Stimulated activated CD4-positive, alpha-beta T cell treated with anti-CD3 and anti-CD28 coated beads, TNF-alpha, amount 100 ng/mL, for 24 hours (primary cell): ENCODE results near the gene GBA3.

Experiments
- DNase-seq, 3 experiments: peaks; one replicate each; pipeline ENCODE4 v3.0.0-alpha.2; 2020; ENCODE audit warnings: low read depth in 3 of 3

GBA3 gene

DNA sequence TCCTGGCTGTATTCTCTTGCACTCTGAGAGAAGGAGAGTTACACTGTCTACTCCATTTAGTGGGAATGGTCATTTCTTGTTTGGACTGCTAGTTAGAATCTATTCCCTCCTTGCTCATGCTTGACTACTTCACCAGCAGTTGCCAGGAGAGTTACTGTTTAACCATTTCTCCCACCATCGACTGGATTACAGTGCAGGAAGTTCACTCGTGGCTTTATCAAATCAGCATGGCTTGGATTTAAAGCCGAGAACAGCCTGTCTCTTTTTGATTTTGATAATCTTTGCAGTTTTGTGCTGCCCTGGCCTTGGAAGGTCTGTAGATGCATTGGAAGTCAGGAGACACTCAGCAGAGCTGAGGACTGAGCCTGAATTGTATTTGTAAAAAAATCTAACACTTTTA lies 3.2 kb downstream of the GBA3 start:
- DNase-seq = no peak

- no peak for DNase-seq
Measured at GRCh38 chr4:22703912-22704311, 11.2 kb downstream of the GBA3 start.

DNA sequence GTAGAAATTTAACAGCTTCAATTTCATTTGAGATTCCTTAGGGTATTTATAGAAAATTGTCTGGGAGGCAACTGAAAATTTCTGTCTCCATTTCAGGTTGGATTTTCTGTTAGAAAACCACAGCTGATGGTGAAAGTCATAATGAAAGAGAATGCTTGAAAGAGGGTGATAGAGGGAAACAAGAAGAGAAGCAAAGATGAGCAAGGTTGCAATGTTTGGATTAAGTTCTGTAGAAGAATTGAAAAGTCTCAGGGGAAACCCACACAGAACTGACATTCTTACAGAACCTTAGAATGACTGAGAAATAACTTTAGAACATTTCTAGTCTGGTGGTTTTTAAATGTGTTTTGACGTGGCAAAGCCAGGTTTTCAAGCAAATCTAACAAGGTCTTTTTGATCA lies 14.7 kb downstream of the GBA3 start:
- no peak for DNase-seq

DNA sequence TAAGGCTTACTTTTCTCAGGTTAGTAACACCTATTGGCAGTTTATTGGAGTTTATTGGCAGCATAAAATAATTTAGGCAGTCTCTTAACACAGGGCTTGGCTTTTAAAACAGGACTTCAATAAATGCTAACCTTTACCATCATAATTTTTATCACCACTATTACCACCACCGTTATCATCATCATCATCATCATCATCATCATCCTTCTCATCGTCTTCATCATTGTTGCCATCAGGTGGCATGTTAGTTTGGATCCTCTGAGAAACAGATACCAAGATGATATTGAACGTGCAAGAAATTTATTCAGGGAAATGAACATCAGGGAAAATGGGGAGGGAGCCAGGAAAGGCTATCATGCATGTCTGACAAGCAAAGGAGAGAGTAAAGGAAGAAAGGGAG lies 16.2 kb downstream of the GBA3 start:
- DNase-seq = no peak

DNA sequence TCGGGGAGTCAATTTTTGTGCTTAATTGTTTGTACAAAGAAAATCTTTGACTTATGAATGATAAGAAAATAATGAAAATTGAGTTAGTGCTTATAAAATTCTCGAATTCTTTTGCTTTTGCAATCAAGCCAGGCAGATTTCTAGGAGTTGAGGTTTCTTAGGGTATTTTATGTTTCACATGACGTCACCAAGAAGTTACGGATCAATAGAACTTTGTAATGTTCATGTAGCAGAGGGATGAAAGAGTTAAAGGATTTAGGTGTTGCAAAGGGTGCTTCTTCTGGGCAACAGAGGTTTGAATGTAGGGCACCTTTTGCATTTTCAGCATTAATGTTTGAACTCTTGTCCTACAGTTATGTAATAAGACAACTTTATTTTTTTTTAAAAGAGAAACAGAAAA lies 19.4 kb downstream of the GBA3 start:
- DNase-seq = no peak

DNA sequence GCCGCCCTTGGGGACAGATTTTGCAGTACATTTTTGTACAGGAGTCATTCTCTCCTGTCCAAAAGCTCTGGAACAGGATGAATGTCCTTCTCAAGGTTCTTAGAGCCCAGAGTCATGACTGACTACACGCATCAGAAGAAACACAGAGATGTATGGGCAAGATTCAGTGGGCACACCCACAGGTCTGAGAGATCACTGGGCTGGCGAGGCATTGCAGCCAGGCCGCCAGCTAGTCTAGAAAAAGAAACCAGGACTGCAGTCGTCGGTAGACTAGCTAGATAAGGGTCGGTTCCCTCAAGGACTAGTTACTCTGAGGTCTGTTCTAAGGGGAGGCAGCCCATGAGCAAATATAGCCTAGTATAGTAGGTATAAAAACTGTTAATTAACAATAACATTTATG lies 19.8 kb downstream of the GBA3 start:
- DNase-seq = no peak

- DNase-seq = no peak
Measured at GRCh38 chr4:22713841-22714240, 21.1 kb downstream of the GBA3 start.

DNA sequence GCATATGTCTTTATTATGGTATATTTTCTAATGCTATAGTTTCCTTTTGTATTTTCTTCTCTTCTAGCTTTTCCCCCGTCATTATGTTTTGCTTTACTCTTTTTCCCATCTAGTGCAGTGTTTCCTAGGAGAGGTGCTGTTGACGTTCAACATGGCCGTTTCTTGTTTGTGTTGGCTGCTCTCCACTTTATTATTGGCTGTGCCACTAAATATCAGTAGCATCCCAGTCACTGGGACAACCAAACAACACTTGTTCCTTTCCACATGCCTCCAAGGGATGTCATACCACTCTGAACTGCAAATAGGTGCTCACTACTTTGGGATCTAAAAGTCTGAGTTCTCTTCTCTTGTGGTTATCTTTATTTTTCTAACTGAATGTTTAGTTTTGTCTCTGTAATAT lies 26.5 kb downstream of the GBA3 start:
- DNase-seq = no peak

GRCh38 chr4:22720091-22720490 lies 27.4 kb downstream of the GBA3 start:
- no peak for DNase-seq

DNA sequence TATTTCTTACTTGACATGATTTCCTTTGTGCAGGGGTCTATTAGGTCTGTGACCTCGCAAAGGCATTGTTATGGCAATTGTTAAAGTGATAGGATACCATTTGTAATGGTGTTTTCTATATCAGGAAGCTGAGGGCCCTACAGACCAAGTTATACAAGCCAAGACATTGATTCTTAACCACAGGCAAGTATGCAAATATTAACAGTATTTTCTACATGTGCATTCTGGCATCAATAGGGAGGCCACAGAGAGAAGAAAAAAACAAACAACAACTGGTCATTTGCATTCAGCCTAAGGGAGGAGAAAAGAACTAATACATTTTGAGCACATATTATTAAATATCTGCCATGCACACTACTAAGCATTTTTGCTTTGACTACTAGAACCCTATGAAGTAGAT lies 28.5 kb downstream of the GBA3 start:
- no peak for DNase-seq

DNA sequence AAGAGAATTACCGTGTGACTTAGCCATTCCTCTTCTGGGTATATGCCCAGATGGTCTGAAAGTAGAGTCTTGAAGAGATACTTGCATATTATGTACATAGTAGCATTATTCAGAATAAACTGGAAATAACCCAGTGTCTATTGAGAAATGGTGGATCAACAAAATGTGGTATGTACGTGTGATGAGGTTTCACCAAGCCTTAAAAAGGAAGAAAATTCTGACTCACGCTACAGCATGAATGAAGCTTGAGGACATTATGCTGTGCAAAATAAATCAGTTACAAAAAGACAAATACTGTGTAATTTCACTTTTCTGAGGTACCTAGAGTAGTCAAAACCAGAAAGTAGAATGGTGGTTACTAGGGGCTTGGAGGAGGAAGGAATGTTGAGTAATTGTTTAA lies 37.3 kb downstream of the GBA3 start:
- DNase-seq = no peak

- no peak for DNase-seq
Measured at GRCh38 chr4:22733816-22734215, 41.1 kb downstream of the GBA3 start.

GRCh38 chr4:22736912-22737311 lies 44.2 kb downstream of the GBA3 start:
- DNase-seq = no peak

DNA sequence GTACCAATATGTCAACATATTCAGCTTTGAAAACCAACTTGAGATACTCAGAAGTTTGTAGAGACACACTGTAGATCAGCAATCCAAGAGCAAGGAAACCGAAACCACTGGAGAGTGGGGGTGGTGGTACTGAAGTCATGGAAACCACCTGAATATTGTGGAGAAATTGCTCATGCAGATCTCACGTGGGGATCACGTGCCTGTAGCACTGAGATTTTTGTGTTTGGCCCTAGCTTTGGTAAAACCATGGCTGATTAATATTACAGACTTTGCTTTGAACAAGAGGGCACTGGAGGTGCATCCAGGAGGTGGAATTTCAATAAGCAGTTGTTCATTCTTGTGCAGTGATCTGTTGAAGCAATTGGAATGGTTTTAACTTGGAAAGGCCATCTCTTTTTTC lies 47.2 kb downstream of the GBA3 start:
- DNase-seq = no peak

DNA sequence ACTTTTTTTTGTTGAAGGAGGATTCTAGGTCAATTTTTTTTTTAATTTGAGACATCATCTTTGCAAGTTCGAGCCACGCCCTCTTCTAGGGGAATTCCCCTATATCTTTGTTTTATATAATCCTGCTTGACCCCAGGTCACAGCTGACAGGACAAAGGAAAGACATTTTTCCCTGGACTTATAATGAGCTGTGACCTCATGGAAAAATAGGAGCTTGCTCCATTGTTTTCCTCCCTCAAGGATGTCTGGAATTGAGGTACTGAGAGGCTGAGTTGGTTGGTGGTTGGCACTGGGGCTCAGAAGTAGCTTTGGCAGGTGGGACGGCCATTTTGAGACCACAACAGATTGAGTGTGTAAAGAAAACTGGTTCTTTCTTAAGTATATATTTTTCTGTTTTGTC lies 49.0 kb downstream of the GBA3 start:
- no peak for DNase-seq

DNA sequence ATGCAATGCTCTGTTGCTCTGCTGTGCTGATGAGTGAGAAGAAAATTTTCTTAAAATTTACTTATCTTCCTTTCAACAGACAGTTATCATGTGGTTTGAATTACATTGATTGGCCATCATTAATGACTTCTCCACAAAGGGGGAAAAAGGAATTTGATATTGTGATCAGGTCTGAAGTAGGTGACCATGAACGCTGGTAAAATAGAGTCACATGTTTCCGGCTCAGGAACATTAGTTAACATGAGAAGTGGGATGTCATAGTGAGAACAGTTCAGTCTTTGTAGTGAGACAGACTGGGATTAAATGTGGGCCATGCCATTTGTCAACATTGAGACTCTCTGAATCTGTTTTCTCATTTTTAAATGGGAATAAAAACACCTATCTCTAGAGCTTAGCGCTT lies 50.6 kb downstream of the GBA3 start:
- no peak for DNase-seq

DNA sequence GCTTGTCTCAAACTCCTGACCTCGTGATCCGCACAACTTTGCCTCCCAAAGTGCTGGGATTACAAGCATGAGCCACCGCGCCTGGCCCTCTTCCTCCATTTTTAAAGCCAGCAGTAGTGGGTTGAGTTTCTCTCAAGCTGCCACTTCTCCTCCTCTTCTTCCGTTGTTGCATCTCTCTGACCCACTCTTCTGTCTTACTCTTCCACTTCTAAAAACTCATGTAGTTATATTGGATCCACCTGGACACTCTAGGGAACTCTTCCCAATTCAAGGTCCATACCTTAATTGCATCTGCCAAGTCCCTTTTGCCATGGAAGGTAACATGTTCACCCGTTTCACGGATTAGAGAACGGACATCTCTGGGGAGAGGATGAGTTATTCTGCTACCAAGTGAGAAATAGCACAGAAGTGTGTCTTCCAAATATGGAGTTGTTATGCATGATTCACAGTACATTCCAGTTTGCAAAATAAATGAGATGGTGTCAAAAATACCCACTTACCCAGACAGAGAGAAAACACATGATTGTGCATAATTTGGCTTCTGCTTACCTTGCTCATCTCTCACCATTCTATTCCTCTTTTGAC lies 51.8 kb downstream of the GBA3 start:
- DNase-seq = no peak

GRCh38 chr4:22745234-22745633 lies 52.5 kb downstream of the GBA3 start:
- no peak for DNase-seq

DNA sequence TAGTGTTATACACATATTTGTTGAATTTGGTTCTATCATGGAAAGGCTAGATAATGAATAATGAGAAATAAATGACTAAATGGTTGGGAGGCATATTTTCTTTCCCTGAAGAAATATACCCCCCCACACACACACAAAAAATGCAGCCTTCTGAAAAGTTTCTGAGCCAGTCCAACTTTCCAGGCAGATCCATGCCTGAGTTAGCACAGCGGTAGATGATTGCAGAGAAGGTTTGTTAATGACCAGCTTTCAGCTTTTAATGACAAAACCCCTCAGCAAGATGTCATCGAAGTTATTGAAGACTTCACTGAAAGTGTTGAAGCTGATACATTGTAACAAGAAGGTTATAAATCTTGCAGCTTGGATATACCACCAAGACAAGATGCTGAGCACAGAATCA lies 61.4 kb downstream of the GBA3 start:
- DNase-seq = no peak

GRCh38 chr4:22762548-22762947 lies 69.8 kb downstream of the GBA3 start:
- DNase-seq = no peak

DNA sequence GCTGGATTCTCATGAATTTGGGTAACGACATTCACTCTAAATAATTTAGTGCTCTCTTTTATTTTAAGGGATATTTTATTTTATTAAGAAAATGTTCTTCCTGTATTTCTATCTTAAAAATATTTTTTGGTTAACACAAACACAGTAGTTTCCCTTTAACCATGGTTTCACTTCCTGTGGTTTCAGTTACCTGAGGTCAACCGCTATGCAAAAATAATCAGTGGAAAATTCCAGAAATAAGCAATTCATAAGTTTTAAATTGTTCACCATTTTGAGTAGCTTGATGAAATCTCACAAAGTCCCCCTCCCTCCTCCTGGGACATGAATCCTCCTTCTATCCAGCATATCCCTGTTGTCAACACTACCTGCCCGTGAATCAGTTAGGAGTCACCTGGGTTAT lies 71.4 kb downstream of the GBA3 start:
- DNase-seq = no peak

DNA sequence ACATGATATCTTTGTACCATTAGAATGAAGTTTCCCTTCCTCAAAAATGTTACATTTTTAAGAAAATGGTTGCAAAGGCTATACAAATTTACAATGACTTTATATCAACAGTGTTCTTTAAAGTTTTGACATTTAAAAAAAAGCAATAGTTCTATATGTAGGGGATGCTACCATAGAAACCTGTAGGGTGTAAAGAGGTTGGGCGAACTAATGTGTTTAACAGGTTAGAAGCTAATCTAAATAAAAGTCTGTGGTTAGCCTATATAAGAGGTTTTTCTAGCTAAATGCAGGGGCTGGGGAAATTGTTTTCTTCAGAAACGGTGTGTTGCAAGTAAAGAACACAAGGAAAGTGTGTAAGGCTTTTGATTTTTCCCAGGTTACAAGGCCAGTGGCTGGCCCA lies 73.3 kb downstream of the GBA3 start:
- DNase-seq = no peak

DNA sequence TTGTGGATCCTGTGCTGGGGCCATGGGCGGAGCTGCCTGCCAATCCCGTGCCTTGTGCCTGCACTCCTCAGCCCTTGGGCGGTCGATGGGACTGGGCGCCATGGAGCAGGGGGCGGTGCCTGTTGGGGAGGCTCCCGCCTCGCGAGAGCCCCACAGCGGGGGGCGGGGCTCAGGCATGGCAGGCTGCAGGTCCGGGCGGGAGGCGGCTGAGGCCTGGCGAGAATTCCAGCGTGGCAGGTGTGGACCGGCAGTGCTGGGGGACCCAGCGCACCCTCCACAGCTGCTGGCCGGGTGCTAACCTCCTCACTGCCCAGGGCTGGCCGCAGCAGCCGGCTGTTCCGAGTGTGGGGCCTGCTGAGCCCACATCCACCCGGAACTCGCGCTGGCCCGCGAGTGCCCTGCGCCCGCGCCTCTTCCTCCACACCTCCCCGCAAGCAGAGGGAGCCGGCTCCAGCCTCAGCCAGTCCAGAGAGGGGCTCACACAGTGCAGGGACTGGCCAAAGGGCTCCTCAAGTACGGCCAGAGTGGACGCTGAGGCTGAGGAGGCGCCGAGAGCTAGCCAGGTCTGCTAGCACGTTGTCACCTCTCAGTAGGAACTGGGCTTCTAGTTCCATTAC lies 85.9 kb downstream of the GBA3 start:
- no peak for DNase-seq

GRCh38 chr4:22780317-22780716 lies 87.6 kb downstream of the GBA3 start:
- no peak for DNase-seq
